PFSK-1 (cell line): ENCODE results near the gene PPP1R1B. TPM values are rescaled to one million over a fixed set of nuclear protein-coding genes. Genes with fewer than 3 reads are reported as not detected.

Experiments
- FOXP2 ChIP-seq: optimal IDR thresholded peaks from 2 replicates; pipeline ENCODE3; 2011; ENCODE audit warnings: borderline replicate concordance, control low read depth, inconsistent platforms; ENCODE audit not compliant: insufficient read depth; ENCODE audit errors: extremely low read length, extremely low read depth
- POLR2AphosphoS5 ChIP-seq: IDR thresholded peaks from 2 replicates; pipeline ENCODE4 v1.6.1; 2012; ENCODE audit warnings: low read depth, mild to moderate bottlenecking, control low read depth, low read length, moderate library complexity
- SIN3A ChIP-seq: IDR thresholded peaks from 2 replicates; pipeline ENCODE4 v1.6.1; 2012; ENCODE audit warnings: mild to moderate bottlenecking, low read length, moderate library complexity, borderline replicate concordance; ENCODE audit not compliant: insufficient read depth
- TAF1 ChIP-seq: IDR thresholded peaks from 2 replicates; pipeline ENCODE4 v1.6.1; 2012; ENCODE audit warnings: low read length, control low read depth, borderline replicate concordance; ENCODE audit not compliant: insufficient read depth
- polyA plus RNA-seq: library from polyadenylated mRNA; unstranded; fragments of >200 nt; gene quantifications from one replicate; pipeline ENCODE4 v1.2.1, GENCODE V29; 2012; ENCODE audit warnings: low read depth, missing spikeins; ENCODE audit not compliant: insufficient read length
- TF ChIP-seq, protein P1 (sequence below), 2 experiments: IDR thresholded peaks; 2 replicates each; pipeline versions ENCODE4 v1.6.1 to v1.8.0; 2011 to 2012; ENCODE audit warnings: low read depth in 2 of 2, low read length in 2 of 2, control low read depth in 1 of 2, inconsistent platforms in 1 of 2, mild to moderate bottlenecking in 1 of 2, moderate library complexity in 1 of 2; ENCODE audit not compliant: insufficient read depth in 1 of 2

The PPP1R1B gene
- polyA plus RNA-seq = not detected

- TF ChIP-seq FOXP2 = no peak
- no peak for TF ChIP-seq SIN3A
- TF ChIP-seq, protein P1, sequence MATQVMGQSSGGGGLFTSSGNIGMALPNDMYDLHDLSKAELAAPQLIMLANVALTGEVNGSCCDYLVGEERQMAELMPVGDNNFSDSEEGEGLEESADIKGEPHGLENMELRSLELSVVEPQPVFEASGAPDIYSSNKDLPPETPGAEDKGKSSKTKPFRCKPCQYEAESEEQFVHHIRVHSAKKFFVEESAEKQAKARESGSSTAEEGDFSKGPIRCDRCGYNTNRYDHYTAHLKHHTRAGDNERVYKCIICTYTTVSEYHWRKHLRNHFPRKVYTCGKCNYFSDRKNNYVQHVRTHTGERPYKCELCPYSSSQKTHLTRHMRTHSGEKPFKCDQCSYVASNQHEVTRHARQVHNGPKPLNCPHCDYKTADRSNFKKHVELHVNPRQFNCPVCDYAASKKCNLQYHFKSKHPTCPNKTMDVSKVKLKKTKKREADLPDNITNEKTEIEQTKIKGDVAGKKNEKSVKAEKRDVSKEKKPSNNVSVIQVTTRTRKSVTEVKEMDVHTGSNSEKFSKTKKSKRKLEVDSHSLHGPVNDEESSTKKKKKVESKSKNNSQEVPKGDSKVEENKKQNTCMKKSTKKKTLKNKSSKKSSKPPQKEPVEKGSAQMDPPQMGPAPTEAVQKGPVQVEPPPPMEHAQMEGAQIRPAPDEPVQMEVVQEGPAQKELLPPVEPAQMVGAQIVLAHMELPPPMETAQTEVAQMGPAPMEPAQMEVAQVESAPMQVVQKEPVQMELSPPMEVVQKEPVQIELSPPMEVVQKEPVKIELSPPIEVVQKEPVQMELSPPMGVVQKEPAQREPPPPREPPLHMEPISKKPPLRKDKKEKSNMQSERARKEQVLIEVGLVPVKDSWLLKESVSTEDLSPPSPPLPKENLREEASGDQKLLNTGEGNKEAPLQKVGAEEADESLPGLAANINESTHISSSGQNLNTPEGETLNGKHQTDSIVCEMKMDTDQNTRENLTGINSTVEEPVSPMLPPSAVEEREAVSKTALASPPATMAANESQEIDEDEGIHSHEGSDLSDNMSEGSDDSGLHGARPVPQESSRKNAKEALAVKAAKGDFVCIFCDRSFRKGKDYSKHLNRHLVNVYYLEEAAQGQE (IDR thresholded peaks at IDR 0.05; ENCODE audit: insufficient read depth in 1 of 2, low read depth in 2 of 2, low read length in 2 of 2) = no peak
- TF ChIP-seq POLR2AphosphoS5 = no peak
- TF ChIP-seq TAF1 = no peak
Measured at GRCh38 chr17:39626171-39627046, at the start of gene PPP1R1B. Gene PPP1R1B (plus strand): TSS chr17:39626952. CDS start chr17:39627393, 441 bp downstream.

GRCh38 chr17:39578272-39578671 lies 48.5 kb upstream of the PPP1R1B start:
- TF ChIP-seq FOXP2 (no peak), TAF1 (no peak), SIN3A (no peak), POLR2AphosphoS5 (no peak)
- TF ChIP-seq, protein P1 (IDR thresholded peaks at IDR 0.05; ENCODE audit: insufficient read depth in 1 of 2, low read depth in 2 of 2, low read length in 2 of 2) = no peak

- TF ChIP-seq SIN3A (no peak), POLR2AphosphoS5 (no peak), FOXP2 (no peak), TAF1 (no peak)
- TF ChIP-seq, protein P1 (IDR thresholded peaks at IDR 0.05; ENCODE audit: insufficient read depth in 1 of 2, low read depth in 2 of 2, low read length in 2 of 2) = no peak
Measured at GRCh38 chr17:39579318-39580081, 47.3 kb upstream of the PPP1R1B start.

- no peak for TF ChIP-seq TAF1
- TF ChIP-seq SIN3A = no peak
- TF ChIP-seq FOXP2 = no peak
- no peak for TF ChIP-seq POLR2AphosphoS5
- TF ChIP-seq, protein P1 (IDR thresholded peaks at IDR 0.05; ENCODE audit: insufficient read depth in 1 of 2, low read depth in 2 of 2, low read length in 2 of 2) = no peak
Measured at GRCh38 chr17:39580082-39580468, 46.7 kb upstream of the PPP1R1B start.
